NT2/D1 (cell line): Measurements from ENCODE around the gene EIF3K.

Experiments used
- DNase-seq: peaks from one replicate; pipeline ENCODE4 v3.0.0-alpha.2; 2011; ENCODE audit warnings: low read depth, low spot score
- H3K27me3 ChIP-seq: 2 replicates; pipeline ENCODE4 v1.6.0; 2011; ENCODE audit warnings: mild to moderate bottlenecking; ENCODE audit not compliant: insufficient read length, insufficient read depth
- H3K36me3 ChIP-seq: 2 replicates; pipeline ENCODE4 v1.6.1; 2011; ENCODE audit warnings: mild to moderate bottlenecking, low read length, mixed read lengths; ENCODE audit not compliant: insufficient read depth, insufficient read length
- H3K4me1 ChIP-seq: 2 replicates; pipeline ENCODE4 v1.5.1; 2011; ENCODE audit not compliant: insufficient read depth, insufficient read length
- H3K4me3 ChIP-seq: 2 replicates; pipeline ENCODE4 v1.5.1; 2011; ENCODE audit warnings: low read depth; ENCODE audit not compliant: insufficient read length
- H3K9ac ChIP-seq: 2 replicates; pipeline ENCODE4 v1.6.0; 2011; ENCODE audit warnings: low read depth; ENCODE audit not compliant: insufficient read length
- H3K9me3 ChIP-seq: 2 replicates; pipeline ENCODE4 v1.5.1; 2011; ENCODE audit warnings: mild to moderate bottlenecking, low read length; ENCODE audit not compliant: insufficient read depth
- SUZ12 ChIP-seq: IDR thresholded peaks from 2 replicates; pipeline ENCODE4 v1.6.1; 2011; ENCODE audit not compliant: insufficient read length, insufficient read depth; ENCODE audit errors: extremely low read depth
- YY1 ChIP-seq: IDR thresholded peaks from 2 replicates; pipeline ENCODE4 v1.6.1; 2011; ENCODE audit not compliant: insufficient read length, insufficient read depth
- ZNF274 ChIP-seq: IDR thresholded peaks from 2 replicates; pipeline ENCODE4 v1.6.1; 2011; ENCODE audit warnings: mild to moderate bottlenecking, low read depth, low read length

Gene EIF3K

GRCh38 chr19:38685666-38686529, 66.9 kb downstream of the EIF3K start:
- Histone ChIP-seq H3K36me3 (peaks cover 29% of the 10 kb centered on the region), H3K9me3 (peaks cover 5% of the 10 kb centered on the region; the same call in 1 of the 2 replicates), H3K9ac (peak overlapping the region; percentile 47), H3K4me1 (peaks cover 17% of the 10 kb centered on the region), H3K4me3 (no peak overlapping the region), H3K27me3 (no peaks in the 10 kb centered on the region)
- TF ChIP-seq SUZ12 (no peak), ZNF274 (no peak), YY1 (no peak)
- no peak for DNase-seq

GRCh38 chr19:38686530-38686888, 67.5 kb downstream of the EIF3K start:
- Histone ChIP-seq H3K4me3 (no peak overlapping the region), H3K9ac (peak overlapping the region; percentile 47), H3K4me1 (peaks cover 12% of the 10 kb centered on the region), H3K27me3 (no peaks in the 10 kb centered on the region), H3K36me3 (peaks cover 24% of the 10 kb centered on the region), H3K9me3 (peaks cover 5% of the 10 kb centered on the region; the same call in 1 of the 2 replicates)
- no peak for DNase-seq
- no peak for TF ChIP-seq SUZ12
